ENCODE data around the gene NRDE2.

DNA sequence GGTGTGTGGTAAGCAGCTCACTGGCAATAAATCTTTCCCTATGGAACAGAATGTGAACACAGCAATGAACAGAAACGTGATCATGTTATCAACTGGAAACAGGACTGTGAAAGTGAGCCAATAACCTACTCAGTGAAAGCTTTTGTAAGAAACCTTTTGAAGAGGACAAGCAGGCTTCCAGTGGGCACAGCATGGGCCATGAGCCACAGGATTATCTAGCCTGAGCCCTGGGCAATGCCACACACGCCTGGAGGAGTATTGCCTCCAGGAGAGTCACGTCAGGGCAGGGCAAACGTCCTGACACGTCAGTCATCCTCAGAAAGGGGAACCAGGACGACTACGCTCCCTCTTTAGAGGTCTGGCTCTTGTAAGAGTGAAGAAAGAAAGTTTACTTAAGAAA, 32.3 kb downstream of the NRDE2 start:
- TF ChIP-seq, protein P1, sequence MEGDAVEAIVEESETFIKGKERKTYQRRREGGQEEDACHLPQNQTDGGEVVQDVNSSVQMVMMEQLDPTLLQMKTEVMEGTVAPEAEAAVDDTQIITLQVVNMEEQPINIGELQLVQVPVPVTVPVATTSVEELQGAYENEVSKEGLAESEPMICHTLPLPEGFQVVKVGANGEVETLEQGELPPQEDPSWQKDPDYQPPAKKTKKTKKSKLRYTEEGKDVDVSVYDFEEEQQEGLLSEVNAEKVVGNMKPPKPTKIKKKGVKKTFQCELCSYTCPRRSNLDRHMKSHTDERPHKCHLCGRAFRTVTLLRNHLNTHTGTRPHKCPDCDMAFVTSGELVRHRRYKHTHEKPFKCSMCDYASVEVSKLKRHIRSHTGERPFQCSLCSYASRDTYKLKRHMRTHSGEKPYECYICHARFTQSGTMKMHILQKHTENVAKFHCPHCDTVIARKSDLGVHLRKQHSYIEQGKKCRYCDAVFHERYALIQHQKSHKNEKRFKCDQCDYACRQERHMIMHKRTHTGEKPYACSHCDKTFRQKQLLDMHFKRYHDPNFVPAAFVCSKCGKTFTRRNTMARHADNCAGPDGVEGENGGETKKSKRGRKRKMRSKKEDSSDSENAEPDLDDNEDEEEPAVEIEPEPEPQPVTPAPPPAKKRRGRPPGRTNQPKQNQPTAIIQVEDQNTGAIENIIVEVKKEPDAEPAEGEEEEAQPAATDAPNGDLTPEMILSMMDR (conservative IDR thresholded peaks at IDR 0.05) = no peak
- TF ChIP-seq ZFX (IDR thresholded peaks at IDR 0.05) = no peak
